Measurements from ENCODE around the gene VTN. TPM values are rescaled to one million over a fixed set of nuclear protein-coding genes. Genes with fewer than 3 reads are reported as not detected.

The VTN gene
- total and polyA plus RNA-seq, 2 experiments from 2014 or later, result 0.16 TPM; not detected in 1

- peak; percentile 2; the same call in 2 of the 3 replicates for ATAC-seq
- DNase-seq (ENCODE audit: low spot score), result peak; percentile 85
- no peak for TF ChIP-seq CTCF (conservative IDR thresholded peaks at IDR 0.05; ENCODE audit: low read depth in 2 of 2)
- no peak for TF ChIP-seq ETS1 (IDR thresholded peaks at IDR 0.05)
- TF ChIP-seq ZNF462 (CRISPR knock-in tag; IDR thresholded peaks at IDR 0.05), result no peak
- TF ChIP-seq POLR2AphosphoS5 (IDR thresholded peaks at IDR 0.05; ENCODE audit: low read depth), result no peak; the same call in 1 of the 2 replicates
- no peak for TF ChIP-seq EZH2phosphoT487 (IDR thresholded peaks at IDR 0.05; ENCODE audit: unreplicated experiment)
- TF ChIP-seq ZNF114 (CRISPR knock-in tag; IDR thresholded peaks at IDR 0.05), result no peak
- no peak for TF ChIP-seq ZNF331 (CRISPR knock-in tag; IDR thresholded peaks at IDR 0.05; ENCODE audit: low read depth)
- no peak for TF ChIP-seq EZH2 (IDR thresholded peaks at IDR 0.05; ENCODE audit: low read depth, unreplicated experiment)
- TF ChIP-seq STAT1 (IDR thresholded peaks at IDR 0.05; ENCODE audit: unreplicated experiment), result no peak
- Histone ChIP-seq H4K20me1 (replicated peaks; ENCODE audit: insufficient read depth) (no peaks in the 10 kb centered on the region), H3K79me2 (replicated peaks; ENCODE audit: insufficient read depth) (no peaks in the 10 kb centered on the region), H3K36me3 (ENCODE audit: insufficient read depth) (no peaks in the 10 kb centered on the region), H3K27ac (ENCODE audit: low read depth) (peak overlapping the region; percentile 86), H3K4me3 (peak overlapping the region; percentile 4; the same call in 1 of the 2 replicates), H3K4me1 (ENCODE audit: insufficient read depth) (peaks cover 71% of the 10 kb centered on the region), H2AFZ (no peak overlapping the region), H3K27me3 (ENCODE audit: insufficient read depth) (peaks cover 16% of the 10 kb centered on the region), H3F3A (replicated peaks; ENCODE audit: low read depth) (peaks cover 20% of the 10 kb centered on the region), H3K4me2 (peak overlapping the region; percentile 92), H3K9me2 (ENCODE audit: insufficient read depth) (no peaks in the 10 kb centered on the region)
- Mint-ChIP-seq H3K36me3 (ENCODE audit: low read depth) (0 out of 3 replicates have a peak, but pooled peaks cover 4% of the 10 kb centered on the region), H3K27ac (no peak overlapping the region; the same call in none of the 2 replicates), H3K4me1 (peaks cover 64% of the 10 kb centered on the region), H3K4me3 (no peak overlapping the region; the same call in 2 of the 3 replicates), H3K27me3 (ENCODE audit: insufficient read depth, low read depth, poor library complexity) (peaks cover 23% of the 10 kb centered on the region), H3K9me3 (no peaks in the 10 kb centered on the region; the same call in 2 of the 3 replicates)
Measured at GRCh38 chr17:28407974-28408306, 37.8 kb upstream of the VTN start.

All from GM23338 (cell line).